Gastrocnemius medialis (tissue), 4 donors: ENCODE data around the gene FRY. TPM values are rescaled to one million over a fixed set of nuclear protein-coding genes. Genes with fewer than 3 reads are reported as not detected.

Source experiments
- ATAC-seq, 2 donors: fragments of 150-250 bp; one replicate each; pipeline ENCODE4 v1.9.1; 2016
- DNase-seq, 2 donors: peaks; one replicate each; pipeline ENCODE4 v3.0.0-alpha.2; 2019
- H3K27ac ChIP-seq, 4 donors: fragments of 200-600 bp; sonication (generic); 1 replicate in 1 of 4; 2 replicates in 3 of 4; pipeline ENCODE4 v1.5.1; 2016 to 2018; ENCODE audit warnings: mild to moderate bottlenecking in 2 of 4, moderate library complexity in 1 of 4
- H3K27me3 ChIP-seq, 3 donors: fragments of 200-600 bp; sonication (generic) in 2 of 3; 1 replicate in 1 of 3; 2 replicates in 2 of 3; pipeline versions ENCODE4 v1.5.1 to v1.6.0; 2016 to 2019; ENCODE audit warnings: mild to moderate bottlenecking in 1 of 3, moderate library complexity in 1 of 3
- H3K36me3 ChIP-seq, 2 donors: fragments of 200-600 bp; sonication (generic) in 1 of 2; one replicate each; pipeline ENCODE4 v1.5.1; 2017 to 2018
- H3K4me1 ChIP-seq, 2 donors: fragments of 200-600 bp; sonication (generic) in 1 of 2; one replicate each; pipeline ENCODE4 v1.5.1; 2016 to 2017; ENCODE audit warnings: mild to moderate bottlenecking in 2 of 2
- H3K4me3 ChIP-seq, 4 donors: fragments of 200-600 bp; sonication (generic) in 3 of 4; 1 replicate in 1 of 4; 2 replicates in 3 of 4; pipeline ENCODE4 v1.5.1; 2016 to 2019; ENCODE audit warnings: mild to moderate bottlenecking in 2 of 4
- H3K9me3 ChIP-seq, 3 donors: fragments of 200-600 bp; sonication (generic) in 2 of 3; 1 replicate in 1 of 3; 2 replicates in 2 of 3; pipeline ENCODE4 v1.5.1; 2016 to 2019
- CTCF ChIP-seq, 5 experiments: fragments of 450-650 bp in 3 of 5; fragments of 200-600 bp in 2 of 5; sonication (generic) in 2 of 5; IDR thresholded peaks in 4 of 5; conservative IDR thresholded peaks in 1 of 5; 1 replicate in 4 of 5; 2 replicates in 1 of 5; pipeline ENCODE4 v1.5.1; 2016 to 2019; ENCODE audit warnings: antibody characterized with exemption in 5 of 5, mild to moderate bottlenecking in 3 of 5, moderate library complexity in 3 of 5
- POLR2A ChIP-seq, 2 donors: fragments of 450-650 bp; IDR thresholded peaks; one replicate each; pipeline ENCODE4 v1.6.1; 2017; ENCODE audit warnings: antibody characterized with exemption in 2 of 2, mild to moderate bottlenecking in 2 of 2, moderate library complexity in 2 of 2
- in situ Hi-C, 4 donors: fragments of 200-750 bp; cut with MboI; loops; one replicate each; pipeline versions ENCODE4 v1.15.0 to v1.8.0; 2017; ENCODE audit warnings: low sequenced_read_pairs in 4 of 4
- intact Hi-C: fragments of 100-400 bp; cut with DNase I; formaldehyde crosslinking; loops from one replicate; pipeline ENCODE4 v1.15.1; 2023; ENCODE audit warnings: low total_unique reads
- total RNA-seq, 4 donors: library from RNA; depleted of rRNA; stranded (reverse); fragments of >200 nt; gene quantifications; one replicate each; pipeline versions ENCODE4 v1.1.0 to v1.2.3, GENCODE V29; 2016

The FRY gene
- total RNA-seq, 4 donors from 2014 or later, result 10.1 to 48.3 (median 21.4) TPM

GRCh38 chr13:32173881-32174280 is 142.3 kb downstream of the FRY start:
- H3K9me3 ChIP-seq, result no peaks in the 10 kb centered on the region
- H3K27ac ChIP-seq, result no peak overlapping the region
- intact Hi-C loops, result no loop called here
- ATAC-seq (no peak), DNase-seq (no peak)
- TF ChIP-seq CTCF (IDR thresholded peaks at IDR 0.05 in 4 of 5, conservative IDR thresholded peaks at IDR 0.05 in 1 of 5), result no peak
- TF ChIP-seq POLR2A (IDR thresholded peaks at IDR 0.05), result no peak
- H3K36me3 ChIP-seq, result peaks cover 0 to 44% of the 10 kb centered on the region in 2 donors
- H3K4me3 ChIP-seq, result no peak overlapping the region
- no peaks in the 10 kb centered on the region for H3K4me1 ChIP-seq
- in situ Hi-C loops, result no loop called here
- no peaks in the 10 kb centered on the region for H3K27me3 ChIP-seq

GRCh38 chr13:32174366-32174765 is 142.8 kb downstream of the FRY start:
- ATAC-seq (no peak), DNase-seq (no peak)
- H3K4me3 ChIP-seq, result no peak overlapping the region
- no peaks in the 10 kb centered on the region for H3K27me3 ChIP-seq
- in situ Hi-C loops, result no loop called here
- no peaks in the 10 kb centered on the region for H3K9me3 ChIP-seq
- H3K27ac ChIP-seq, result no peak overlapping the region
- no peaks in the 10 kb centered on the region for H3K4me1 ChIP-seq
- TF ChIP-seq POLR2A (IDR thresholded peaks at IDR 0.05), result no peak
- no peak for TF ChIP-seq CTCF (IDR thresholded peaks at IDR 0.05 in 4 of 5, conservative IDR thresholded peaks at IDR 0.05 in 1 of 5)
- H3K36me3 ChIP-seq, result peaks cover 0 to 47% of the 10 kb centered on the region in 2 donors
- intact Hi-C loops, result no loop called here

GRCh38 chr13:32175307-32175706 is 143.7 kb downstream of the FRY start:
- DNase-seq, result no peak
- TF ChIP-seq POLR2A (IDR thresholded peaks at IDR 0.05) (no peak), CTCF (IDR thresholded peaks at IDR 0.05 in 4 of 5, conservative IDR thresholded peaks at IDR 0.05 in 1 of 5) (no peak)
- no peaks in the 10 kb centered on the region for H3K9me3 ChIP-seq
- H3K36me3 ChIP-seq, result peaks cover 0 to 55% of the 10 kb centered on the region in 2 donors
- no peak overlapping the region for H3K27ac ChIP-seq
- no peaks in the 10 kb centered on the region for H3K27me3 ChIP-seq
- H3K4me1 ChIP-seq, result no peaks in the 10 kb centered on the region
- no peak for ATAC-seq
- H3K4me3 ChIP-seq, result no peak overlapping the region
- intact Hi-C loops (no loop called here), in situ Hi-C loops (no loop called here)

GRCh38 chr13:32175943-32176342 is 144.4 kb downstream of the FRY start:
- no peaks in the 10 kb centered on the region for H3K4me1 ChIP-seq
- intact Hi-C loops (no loop called here), in situ Hi-C loops (no loop called here)
- ATAC-seq (no peak), DNase-seq (no peak)
- H3K36me3 ChIP-seq, result peaks cover 0 to 58% of the 10 kb centered on the region in 2 donors
- H3K9me3 ChIP-seq, result no peaks in the 10 kb centered on the region
- TF ChIP-seq CTCF (IDR thresholded peaks at IDR 0.05 in 4 of 5, conservative IDR thresholded peaks at IDR 0.05 in 1 of 5), result no peak
- TF ChIP-seq POLR2A (IDR thresholded peaks at IDR 0.05), result no peak
- no peaks in the 10 kb centered on the region for H3K27me3 ChIP-seq
- H3K4me3 ChIP-seq, result no peak overlapping the region
- no peak overlapping the region for H3K27ac ChIP-seq

- DNase-seq (no peak), ATAC-seq (no peak)
- Histone ChIP-seq H3K36me3 (peaks cover 0 to 58% of the 10 kb centered on the region in 2 donors), H3K27me3 (no peaks in the 10 kb centered on the region), H3K4me3 (no peak overlapping the region), H3K9me3 (no peaks in the 10 kb centered on the region), H3K4me1 (no peaks in the 10 kb centered on the region), H3K27ac (no peak overlapping the region)
- no peak for TF ChIP-seq CTCF (IDR thresholded peaks at IDR 0.05 in 4 of 5, conservative IDR thresholded peaks at IDR 0.05 in 1 of 5)
- in situ Hi-C loops (no loop called here), intact Hi-C loops (no loop called here)
Observed at GRCh38 chr13:32176696-32177095, 145.1 kb downstream of the FRY start.
